CMK (cell line): ENCODE results near the gene KNG1.

ENCODE experiments used
- DNase-seq: peaks from one replicate; pipeline ENCODE4 v3.0.0-alpha.2; 2010; ENCODE audit warnings: low read depth

Gene KNG1

DNA sequence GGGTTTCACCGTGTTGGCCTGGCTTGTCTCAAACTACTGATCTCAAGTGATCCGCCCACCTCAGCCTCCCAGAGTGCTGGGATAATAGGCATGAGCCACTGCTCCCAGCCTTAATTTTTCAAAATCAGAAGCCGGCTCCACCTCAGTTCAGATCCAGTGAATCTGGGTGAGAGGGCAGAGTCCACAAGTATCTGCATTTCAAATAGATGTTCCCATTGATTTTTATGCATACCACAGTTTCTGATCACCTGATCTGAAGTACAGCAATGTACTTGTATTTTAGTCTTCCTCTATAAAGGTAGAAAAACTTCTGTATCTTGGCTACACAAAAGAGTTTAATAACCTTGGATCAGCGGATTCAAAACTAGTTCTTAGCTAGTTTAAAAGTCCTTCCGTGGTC, 62.0 kb downstream of the KNG1 start:
- no peak for DNase-seq

DNA sequence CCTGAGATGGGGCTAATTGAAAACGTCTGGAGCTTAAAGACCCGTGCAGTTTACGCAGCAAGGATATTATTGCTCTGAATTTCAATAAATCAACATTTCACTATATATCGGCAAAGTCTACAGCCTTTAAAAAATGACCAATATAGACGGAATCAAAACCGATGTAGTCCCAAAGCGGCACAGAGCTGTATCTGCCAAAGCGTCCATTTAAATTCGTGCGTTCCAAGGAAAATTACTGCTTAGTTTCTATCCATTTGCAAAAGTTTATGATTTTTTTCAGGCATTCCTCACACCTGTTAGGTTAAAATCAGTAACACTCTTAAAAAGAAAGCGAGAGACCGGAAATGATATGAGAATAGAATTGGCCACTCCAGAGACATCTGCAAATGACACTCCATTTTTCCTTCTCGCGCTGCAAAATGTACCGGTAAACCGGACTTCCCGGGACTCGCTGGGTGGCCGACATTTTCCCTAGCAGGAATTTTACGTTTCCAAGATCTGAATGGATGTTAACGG, 65.4 kb downstream of the KNG1 start:
- no peak for DNase-seq

DNA sequence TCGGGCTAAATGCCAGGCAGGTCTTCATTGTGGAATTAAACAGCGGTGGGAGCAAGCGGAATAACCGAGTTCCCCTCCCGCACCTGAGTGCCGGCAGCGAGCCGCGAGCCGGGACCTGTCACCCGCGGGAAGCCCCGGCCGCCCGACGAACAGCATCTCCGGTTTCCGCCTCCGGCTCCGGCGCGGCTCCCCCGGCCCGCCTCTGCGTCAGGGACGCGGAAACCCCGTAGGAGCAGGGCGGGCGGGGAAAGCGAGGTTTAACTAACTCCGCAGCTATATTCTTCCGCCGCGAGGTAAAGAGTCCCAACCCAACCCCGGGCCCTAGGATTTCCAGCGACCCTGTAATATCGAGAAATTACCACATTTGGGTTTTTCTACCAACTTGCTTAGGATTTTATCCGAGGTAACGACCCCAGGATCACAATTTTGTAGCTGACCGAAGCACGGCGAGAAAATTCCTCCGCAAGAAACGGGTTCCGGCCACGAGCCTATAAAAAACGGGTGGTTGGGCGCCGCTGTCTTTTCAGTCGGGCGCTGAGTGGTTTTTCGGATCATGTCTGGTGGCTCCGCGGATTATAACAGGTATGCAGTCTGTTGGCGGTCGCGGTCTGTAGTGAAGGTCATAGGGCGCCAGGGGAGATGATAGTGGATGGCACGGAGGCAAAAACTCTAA, 66.0 kb downstream of the KNG1 start, which contains the start of gene EIF4A2:
Gene EIF4A2 (plus strand): TSS at position 520 of the 673 bp plus-strand sequence. CDS start 34 bp downstream, at position 554.
- no peak for DNase-seq

DNA sequence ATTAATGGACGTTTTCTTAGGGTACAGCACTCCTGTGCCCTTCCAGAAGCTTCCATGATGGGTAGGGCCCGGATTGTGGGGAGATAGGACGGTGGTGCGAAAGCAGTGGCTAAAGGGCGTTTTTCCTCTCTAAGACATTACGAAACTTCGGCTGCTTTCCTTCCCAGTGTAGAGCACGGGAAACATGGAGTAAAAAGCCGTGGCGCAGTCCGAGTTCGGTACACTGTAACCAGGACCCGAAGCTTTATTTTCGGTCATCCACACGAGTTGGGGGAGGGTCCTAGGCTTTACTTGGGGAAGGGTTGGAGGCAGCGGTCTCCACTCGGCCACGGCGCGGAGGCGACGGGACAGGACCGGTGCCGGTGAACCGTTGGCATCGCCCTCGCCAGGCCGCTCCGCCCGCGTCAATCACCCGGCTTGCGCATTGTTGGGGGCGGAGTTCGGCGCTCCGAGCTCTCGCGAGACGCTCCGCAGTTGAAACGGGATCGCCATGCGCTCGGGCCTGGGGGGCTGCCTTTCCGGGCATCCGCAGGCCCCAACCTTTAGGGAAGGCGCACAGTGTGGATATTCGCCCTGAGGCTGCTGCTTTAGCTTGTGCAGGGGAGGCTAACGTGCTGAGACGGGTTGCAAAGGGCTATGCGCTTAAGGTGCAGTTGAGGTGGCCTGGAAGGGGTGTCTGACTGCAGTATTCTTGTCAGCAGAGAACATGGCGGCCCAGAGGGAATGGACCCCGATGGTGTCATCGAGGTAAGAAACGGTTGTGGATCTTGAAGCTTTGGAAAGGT, 66.8 kb downstream of the KNG1 start:
- no peak for DNase-seq

DNA sequence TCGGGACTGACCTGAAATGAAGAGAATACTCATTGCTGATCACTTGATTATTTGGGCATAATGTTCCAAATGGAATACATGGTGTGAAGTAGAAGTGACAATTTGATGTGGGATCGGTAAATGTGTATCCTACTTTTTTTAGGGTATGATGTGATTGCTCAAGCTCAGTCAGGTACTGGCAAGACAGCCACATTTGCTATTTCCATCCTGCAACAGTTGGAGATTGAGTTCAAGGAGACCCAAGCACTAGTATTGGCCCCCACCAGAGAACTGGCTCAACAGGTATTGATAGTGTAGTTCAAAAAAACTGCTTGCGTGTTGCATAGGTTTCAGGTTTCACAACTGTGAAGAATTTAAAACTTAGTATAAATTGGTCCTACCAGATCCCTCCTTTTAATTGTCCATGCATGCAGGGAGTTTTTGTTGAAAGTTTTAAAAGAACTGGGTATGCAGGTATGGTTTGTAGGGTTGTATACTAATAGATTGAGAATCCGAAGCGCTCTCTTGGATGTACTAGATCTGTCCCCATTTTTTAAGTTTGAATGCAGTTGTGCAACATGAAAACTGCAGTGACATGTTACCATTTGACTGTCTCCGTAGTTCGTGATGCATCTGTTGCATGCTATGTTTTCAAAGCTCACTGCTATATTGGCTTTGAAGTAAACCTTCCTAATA, 67.8 kb downstream of the KNG1 start:
- no peak for DNase-seq

DNA sequence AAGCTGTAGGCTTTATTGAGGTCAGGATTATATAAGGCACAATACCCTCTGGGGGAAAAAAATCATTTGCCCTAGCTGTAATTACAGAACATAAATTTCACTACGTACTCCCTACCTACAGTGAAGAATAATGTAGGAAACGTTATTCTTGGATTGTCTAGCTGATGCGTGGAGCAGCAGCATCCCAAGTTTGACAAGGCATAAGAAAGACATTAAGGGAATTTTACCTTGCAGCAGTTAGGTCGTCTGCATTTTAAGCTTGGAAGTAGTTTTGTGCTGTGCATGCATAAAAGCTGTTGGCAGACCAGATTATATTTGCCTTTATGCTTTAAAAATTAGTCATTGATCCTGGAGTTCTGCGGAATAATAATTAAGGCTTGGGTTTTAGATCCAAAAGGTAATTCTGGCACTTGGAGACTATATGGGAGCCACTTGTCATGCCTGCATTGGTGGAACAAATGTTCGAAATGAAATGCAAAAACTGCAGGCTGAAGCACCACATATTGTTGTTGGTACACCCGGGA, 68.4 kb downstream of the KNG1 start:
- DNase-seq, result no peak

DNA sequence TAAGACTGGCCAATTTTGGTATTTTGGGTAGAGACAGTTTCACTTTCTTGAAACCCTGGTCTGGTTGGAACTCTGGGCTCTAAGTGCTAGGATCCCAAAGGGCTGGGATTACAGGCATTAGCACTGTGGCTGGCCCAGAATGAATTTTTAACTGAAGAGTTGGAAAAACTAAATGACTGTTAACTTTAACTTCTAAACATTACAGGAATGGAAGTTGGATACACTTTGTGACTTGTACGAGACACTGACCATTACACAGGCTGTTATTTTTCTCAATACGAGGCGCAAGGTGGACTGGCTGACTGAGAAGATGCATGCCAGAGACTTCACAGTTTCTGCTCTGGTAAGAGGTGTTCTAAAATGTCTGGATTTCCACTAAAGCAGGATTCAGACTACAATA, 69.8 kb downstream of the KNG1 start:
- no peak for DNase-seq

DNA sequence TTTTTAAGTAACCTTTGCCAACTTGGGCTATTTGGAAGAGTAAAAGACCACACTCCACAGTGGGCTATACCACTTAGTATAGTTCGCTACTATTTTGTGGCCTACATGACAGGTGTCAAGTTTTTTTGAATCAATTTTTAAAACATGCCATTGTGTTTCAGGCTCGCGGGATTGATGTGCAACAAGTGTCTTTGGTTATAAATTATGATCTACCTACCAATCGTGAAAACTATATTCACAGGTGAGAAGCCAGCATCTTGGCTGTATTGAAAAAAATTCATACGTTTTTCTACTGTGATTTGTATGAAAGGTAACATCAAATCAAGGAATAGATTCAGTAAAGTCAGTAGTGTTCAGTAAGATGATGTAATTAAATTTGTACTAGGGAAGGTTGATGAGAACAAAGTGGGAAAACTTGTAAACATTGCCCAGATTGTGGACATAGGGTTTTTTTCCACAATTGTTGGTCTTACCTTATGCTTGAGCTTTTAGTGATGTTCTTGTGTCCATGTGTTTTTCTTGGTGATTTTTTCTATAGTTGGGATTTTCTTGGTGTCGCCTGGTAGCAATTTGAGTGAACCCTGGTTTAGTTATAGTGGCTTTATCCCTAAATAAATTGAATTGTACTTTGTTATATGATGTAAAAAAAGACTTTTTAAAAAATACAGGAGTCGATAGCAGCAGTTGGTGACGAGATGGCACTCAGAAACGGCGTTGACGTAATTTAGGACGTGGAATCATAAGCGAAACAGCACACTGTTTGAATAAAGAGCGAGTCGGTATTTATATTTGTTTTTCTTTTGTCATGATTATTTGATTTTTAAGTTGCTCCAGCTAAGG, 70.7 kb downstream of the KNG1 start:
- no peak for DNase-seq

DNA sequence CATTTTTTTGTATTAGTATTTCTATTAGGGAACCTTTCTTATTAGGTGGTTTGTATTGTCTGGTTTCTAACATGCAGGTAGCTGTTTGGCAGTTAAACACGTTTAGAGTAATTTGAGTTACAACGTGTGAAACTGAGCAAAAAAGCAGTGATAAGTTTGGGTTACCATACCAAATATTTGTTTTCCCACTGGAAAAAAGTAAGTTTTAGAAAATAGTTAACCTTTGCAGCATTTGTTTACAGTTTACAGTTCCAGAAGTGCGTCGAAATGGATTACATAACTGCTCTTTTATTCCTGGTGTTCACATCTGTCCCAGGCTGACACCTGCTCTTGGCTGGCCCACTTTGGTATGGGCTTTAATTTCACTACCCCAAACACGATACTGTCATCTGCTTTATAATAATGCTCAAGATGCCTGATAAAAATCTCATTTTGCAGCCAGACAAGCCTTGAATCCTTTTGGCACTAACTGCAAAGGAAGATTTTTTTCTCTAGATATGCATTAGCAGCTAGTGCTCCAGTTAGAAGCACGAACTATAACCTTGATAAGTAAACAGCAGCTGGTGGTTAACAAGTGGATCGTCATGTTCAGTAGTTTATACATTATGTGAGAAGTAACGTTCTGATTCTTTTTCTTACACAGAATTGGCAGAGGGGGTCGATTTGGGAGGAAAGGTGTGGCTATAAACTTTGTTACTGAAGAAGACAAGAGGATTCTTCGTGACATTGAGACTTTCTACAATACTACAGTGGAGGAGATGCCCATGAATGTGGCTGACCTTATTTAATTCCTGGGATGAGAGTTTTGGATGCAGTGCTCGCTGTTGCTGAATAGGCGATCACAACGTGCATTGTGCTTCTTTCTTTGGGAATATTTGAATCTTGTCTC, 71.6 kb downstream of the KNG1 start:
- no peak for DNase-seq

DNA sequence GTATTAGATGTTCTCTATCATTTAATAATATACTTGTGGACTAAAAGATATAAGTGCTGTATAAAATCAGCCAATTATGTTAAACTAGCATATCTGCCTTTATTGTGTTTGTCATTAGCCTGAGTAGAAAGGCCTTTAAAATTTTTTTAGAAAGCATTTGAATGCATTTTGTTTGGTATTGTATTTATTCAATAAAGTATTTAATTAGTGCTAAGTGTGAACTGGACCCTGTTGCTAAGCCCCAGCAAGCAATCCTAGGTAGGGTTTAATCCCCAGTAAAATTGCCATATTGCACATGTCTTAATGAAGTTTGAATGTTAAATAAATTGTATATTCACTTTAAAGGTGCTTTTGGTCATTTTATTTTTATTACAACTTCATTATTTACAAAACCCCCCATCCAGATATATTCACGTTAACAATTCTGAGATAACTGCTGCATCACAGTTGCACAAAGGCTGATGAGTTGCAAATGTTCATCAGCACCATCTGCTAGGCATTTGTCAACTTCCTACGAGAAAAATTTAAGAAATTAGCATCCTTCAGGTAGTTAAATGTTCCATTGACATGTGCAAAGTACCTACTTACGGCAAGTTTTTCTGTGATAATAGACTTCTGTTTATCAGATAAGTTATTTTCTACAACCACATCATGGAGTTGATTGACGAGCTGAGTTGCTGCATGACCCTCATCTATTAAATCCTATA, 72.5 kb downstream of the KNG1 start:
- no peak for DNase-seq

DNA sequence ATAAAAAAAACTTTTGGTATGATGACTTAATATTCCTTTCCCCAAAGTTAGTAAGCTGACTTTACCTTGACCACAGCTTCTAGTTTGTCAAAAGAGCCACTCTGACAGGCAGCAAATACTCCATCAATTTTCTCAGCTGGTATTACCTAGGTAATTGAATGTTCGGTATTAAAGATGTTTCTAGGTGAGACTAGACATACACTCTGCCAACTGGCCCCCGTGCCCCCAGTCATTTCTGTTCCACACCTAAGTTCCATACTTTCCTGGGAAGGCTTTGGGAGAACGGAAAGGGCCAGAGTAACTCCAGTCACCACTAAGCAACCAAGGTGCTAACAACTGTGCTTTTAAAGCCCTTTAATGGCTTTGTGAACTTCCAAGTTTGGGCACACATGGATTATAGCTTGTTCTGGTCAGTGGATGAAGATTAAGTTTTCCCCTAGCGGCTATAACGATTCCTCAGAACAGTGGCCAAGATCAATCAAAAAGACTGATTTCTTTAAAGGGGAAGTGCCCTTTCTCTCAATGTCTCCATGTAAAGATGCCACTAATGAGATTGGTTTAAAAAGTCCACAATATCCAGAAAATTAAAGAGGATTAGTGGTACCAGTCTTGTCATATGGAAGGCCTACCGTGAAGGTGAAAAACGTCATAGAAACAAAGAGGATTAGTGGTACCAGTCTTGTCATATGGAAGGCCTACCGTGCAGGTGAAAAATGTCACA, 73.3 kb downstream of the KNG1 start:
- no peak for DNase-seq
